HG03432 (cell line): ENCODE measurements around the gene COL15A1.

ENCODE experiments used
- ATAC-seq: cut with Tn5 transposase; IDR thresholded peaks from one replicate; pipeline ENCODE4 v1.9.1; 2021; ENCODE audit warnings: mild to moderate bottlenecking, moderate library complexity; ENCODE audit not compliant: unreplicated experiment

COL15A1 gene

GRCh38 chr9:99103901-99104458 is 160.3 kb downstream of the COL15A1 start:
- no peak for ATAC-seq

DNA sequence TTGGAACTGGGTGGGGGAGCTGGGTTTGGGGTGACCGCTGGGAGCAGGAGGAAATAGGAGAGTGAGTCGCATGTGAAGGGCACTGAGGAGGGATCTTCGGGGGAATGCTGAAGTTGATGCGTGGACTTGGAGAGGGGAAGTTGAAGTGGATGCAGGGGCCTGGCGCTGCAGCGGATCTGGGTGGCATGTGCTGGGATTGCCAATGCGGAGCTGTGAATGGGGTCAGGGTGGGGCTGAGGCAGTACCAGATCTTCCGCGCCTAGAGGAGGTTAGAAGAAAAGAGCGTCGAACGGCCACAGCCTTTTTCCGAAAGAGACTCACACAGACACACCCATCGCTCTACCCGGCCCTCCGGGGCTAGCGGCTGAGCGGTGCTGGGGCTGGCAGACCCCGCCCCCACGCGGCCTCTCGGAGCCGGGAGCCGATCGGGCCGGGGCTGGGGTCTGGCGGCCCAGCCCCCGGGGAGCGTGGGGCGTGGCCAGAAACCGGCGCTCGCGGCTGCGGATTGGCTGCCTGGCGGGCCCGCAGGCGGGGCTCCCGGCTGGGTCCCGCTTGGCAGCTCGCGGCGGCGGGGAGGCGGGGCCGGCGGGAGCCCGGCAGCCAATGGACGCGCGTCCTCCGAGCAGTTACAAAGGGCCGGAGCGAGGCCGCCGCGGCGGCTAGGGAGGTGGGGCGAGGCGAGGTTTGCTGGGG is 160.9 kb downstream of the COL15A1 start, which contains the start of gene TGFBR1:
Gene TGFBR1, plus strand, starts transcription at position 655 of the 693 bp plus-strand sequence. CDS start 93 bp downstream, outside the sequence.
- ATAC-seq: peak; percentile 90

- peak; percentile 67 for ATAC-seq
Observed at GRCh38 chr9:99105152-99106043, 161.7 kb downstream of the COL15A1 start.

DNA sequence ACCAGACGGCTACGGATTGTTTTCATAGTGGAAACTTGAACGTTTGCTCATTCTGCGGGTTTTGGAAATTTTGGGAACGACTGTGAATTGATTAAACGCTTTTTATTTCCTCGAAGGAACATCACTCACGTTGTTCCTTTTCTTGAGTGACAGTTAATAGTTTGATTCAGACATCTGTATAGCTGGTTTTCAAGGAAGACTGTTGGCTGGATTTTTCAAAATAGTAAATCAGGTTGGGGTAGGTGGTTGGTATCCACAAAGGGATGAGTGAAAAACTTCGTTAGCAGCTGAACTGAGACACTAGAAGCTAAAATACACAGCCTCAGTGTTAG is 162.3 kb downstream of the COL15A1 start:
- ATAC-seq: no peak

GRCh38 chr9:99107421-99107820 is 163.7 kb downstream of the COL15A1 start:
- ATAC-seq: no peak

GRCh38 chr9:99108131-99108530 is 164.4 kb downstream of the COL15A1 start:
- no peak for ATAC-seq

- ATAC-seq: no peak
Observed at GRCh38 chr9:99109522-99109921, 165.8 kb downstream of the COL15A1 start.

GRCh38 chr9:99112750-99113413 is 169.2 kb downstream of the COL15A1 start:
- no peak for ATAC-seq

- no peak for ATAC-seq
Observed at GRCh38 chr9:99113414-99114048, 169.8 kb downstream of the COL15A1 start.

DNA sequence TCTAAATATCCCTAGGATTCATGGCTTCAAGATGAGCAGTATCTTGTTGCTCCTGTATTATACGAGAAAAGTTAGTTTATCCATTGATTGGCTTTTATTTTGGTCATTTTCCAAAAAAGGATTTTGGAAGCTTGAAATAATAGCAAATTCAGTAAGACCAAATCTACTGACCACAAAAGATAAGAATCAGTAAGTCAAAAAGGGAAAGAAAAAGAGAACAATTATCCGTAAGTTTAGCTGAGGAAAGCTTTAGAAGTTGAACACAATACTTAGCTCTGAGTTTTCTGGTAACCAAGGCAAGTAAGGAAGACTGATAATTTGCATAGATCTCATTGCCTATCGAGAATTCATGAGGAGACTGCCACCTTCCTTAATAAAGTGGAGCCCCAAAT is 170.3 kb downstream of the COL15A1 start:
- ATAC-seq: no peak

- ATAC-seq: no peak
Observed at GRCh38 chr9:99114846-99115500, 171.3 kb downstream of the COL15A1 start.

GRCh38 chr9:99116003-99116411 is 172.3 kb downstream of the COL15A1 start:
- ATAC-seq: no peak

GRCh38 chr9:99118782-99119466 is 175.2 kb downstream of the COL15A1 start:
- ATAC-seq: peak; percentile 98

- no peak for ATAC-seq
Observed at GRCh38 chr9:99119976-99120655, 176.4 kb downstream of the COL15A1 start.
